ENCODE results near the gene SYNE1.

- TF ChIP-seq CTCF (IDR thresholded peaks at IDR 0.05; ENCODE audit: low read depth, low read length, missing input control), result no peak
- no peak for TF ChIP-seq MAX (IDR thresholded peaks at IDR 0.05)
- no peak for TF ChIP-seq RAD21 (IDR thresholded peaks at IDR 0.05)
- TF ChIP-seq SP1 (IDR thresholded peaks at IDR 0.05), result no peak
- no peak for TF ChIP-seq RXRA (IDR thresholded peaks at IDR 0.05)
- no peak for TF ChIP-seq YY1 (IDR thresholded peaks at IDR 0.05)
- no peak for TF ChIP-seq JUND (IDR thresholded peaks at IDR 0.05)
- TF ChIP-seq REST (IDR thresholded peaks at IDR 0.05), result no peak
- no peak for TF ChIP-seq ZBTB33 (IDR thresholded peaks at IDR 0.05)
- TF ChIP-seq EGR1 (IDR thresholded peaks at IDR 0.05; ENCODE audit: low read depth in 2 of 2), result no peak
- TF ChIP-seq ATF3 (IDR thresholded peaks at IDR 0.05), result no peak
Observed at GRCh38 chr6:152631376-152631775, 5.8 kb downstream of the SYNE1 start.
